GM18499 (cell line): ENCODE results near the gene TNFRSF1A.
"Not testable (repeated sequence)": the region's sequence is repeated elsewhere in the genome, so short reads cannot be mapped to it uniquely, and the experiment has no call there.

Experiments
- ATAC-seq: cut with Tn5 transposase; IDR thresholded peaks from one replicate; pipeline ENCODE4 v1.9.1; 2021; ENCODE audit warnings: moderate number of reproducible peaks; ENCODE audit not compliant: insufficient read depth, unreplicated experiment

Gene TNFRSF1A

GRCh38 chr12:6340745-6341416 lies 995 bp downstream of the TNFRSF1A start:
- no peak for ATAC-seq

GRCh38 chr12:6340032-6340638 lies 1.7 kb downstream of the TNFRSF1A start:
- no peak for ATAC-seq

DNA sequence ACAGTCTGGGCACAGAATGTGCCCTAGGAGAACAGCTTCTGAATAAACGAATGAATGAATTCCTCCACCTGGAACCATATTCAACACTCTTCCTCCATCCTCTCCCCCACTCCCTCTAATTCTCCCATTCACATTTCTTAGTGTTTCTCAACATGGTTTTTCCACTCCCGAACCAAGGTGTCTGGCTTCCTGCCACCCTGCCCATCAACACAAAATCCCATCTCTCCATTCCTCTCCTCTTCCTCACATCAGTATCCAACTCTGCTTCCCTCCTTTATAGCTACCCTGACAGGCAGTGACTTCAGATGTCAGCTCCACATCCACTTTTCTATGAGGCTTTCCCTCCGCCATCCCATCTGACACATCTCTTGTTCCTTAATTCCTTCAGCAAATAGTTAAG lies 2.9 kb downstream of the TNFRSF1A start:
- ATAC-seq = no peak

- not testable (repeated sequence) for ATAC-seq
Observed at GRCh38 chr12:6338536-6338935, 3.3 kb downstream of the TNFRSF1A start.

DNA sequence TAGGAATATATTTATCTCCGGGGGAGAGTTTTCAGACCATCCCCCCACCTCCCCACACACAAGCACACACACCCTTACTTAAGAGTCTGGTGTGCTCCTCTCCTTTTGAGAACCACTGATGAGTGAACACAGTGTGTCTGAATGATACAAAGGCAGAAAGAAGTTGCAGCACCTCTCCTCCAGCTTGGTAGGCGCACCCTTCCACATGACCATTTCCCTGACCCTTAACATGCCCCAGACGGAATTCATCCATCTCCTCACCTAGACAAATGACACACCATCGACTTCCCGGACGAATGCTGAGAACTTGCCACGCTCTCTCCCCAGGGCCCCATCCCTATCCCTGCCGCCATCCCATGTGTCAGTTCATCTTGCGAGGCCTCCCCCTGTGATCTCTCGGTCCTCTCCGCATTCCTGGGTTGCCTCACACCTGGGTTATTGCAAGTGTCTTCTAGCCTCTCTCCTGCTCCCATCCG lies 3.9 kb downstream of the TNFRSF1A start:
- ATAC-seq = no peak

- ATAC-seq = no peak
Observed at GRCh38 chr12:6336889-6337853, 4.7 kb downstream of the TNFRSF1A start.

DNA sequence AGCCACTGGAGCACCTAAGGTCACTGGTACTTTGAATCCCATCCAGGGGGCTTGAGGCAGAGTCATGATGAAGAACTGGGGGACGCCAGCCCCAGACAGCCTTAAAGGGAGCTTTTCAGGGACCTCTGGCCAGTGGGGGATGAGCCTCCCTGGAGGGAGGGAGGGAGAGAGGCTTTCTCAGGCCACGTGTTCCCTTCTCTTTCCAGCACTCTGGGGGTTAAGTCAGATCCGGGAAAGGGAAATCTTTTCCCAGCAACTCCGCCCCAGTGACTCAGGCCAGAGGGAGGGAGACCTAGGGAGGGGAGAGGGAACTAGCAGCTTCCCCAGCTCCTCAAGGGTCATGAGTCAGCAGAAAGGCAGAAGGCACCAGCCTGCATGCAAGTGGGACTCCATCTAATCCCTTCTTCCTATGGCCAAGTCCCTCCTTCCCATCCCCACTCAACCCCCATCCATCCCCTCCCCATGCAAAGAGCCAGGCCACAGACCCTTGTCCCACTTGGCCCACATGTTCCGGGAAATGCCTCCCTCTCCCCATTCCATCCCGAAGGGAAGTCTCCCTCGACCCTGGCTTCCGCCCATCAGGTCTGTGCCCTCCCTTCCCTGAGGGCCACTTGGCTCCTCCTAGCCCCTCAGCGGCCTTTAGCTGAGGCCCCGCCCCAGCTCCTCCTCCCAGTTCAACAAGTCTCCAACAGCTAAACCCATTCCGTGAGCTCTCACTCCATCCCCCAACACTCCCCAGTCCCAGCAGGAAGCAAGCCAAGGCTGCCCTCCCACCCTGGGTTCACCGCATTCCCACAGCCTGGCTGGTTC lies 5.6 kb downstream of the TNFRSF1A start:
- ATAC-seq = no peak

DNA sequence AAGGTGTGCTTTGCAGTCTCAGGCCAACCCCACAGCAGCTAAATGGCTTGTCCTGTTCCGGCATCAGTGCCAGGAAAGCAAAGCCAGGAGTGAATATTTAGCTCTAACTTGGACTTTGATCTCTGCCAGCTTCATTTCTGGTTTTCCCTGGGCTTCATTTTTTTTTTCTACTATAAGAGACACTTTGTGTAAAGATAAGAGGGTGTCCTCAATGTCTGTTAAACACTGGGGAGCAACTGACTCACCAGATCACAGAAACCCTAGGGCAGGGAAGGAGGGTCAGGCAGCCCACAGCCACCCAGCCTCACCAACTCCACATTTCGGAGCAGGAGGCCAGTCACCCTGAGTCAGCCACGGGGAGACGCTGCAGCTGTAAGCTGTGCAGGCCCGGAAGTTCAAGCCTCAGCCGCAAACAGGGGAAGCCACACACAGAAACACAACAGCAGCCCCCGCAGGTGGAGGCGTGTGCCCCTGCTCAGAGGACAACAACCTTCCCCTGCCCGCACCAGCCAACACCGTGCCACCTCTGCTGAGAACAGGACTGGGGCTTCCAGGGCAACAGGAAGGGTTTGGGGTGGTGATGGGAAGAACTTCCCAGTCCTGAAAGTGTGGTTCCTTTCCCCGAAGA lies 6.3 kb downstream of the TNFRSF1A start:
- ATAC-seq = peak; percentile 39

GRCh38 chr12:6334940-6335450 lies 6.9 kb downstream of the TNFRSF1A start:
- ATAC-seq = no peak

- no peak for ATAC-seq
Observed at GRCh38 chr12:6334359-6334758, 7.5 kb downstream of the TNFRSF1A start.

DNA sequence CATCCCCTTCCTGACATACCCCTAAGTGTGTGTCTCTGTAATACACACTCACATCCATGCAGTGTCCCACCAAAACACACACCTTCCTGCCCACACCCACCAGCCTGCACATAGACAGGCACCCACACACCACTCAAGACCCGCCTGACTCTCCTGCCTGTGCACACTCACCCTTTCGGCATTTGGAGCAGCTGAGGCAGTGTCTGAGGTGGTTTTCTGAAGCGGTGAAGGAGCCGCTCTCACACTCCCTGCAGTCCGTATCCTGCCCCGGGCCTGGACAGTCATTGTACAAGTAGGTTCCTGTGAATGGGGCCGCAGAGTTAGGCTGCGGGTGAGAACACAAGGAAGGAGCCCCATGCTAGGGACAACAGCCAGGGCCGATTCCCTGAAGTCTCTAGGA lies 8.3 kb downstream of the TNFRSF1A start:
- ATAC-seq = no peak

GRCh38 chr12:6333029-6333428 lies 8.8 kb downstream of the TNFRSF1A start:
- ATAC-seq = no peak

DNA sequence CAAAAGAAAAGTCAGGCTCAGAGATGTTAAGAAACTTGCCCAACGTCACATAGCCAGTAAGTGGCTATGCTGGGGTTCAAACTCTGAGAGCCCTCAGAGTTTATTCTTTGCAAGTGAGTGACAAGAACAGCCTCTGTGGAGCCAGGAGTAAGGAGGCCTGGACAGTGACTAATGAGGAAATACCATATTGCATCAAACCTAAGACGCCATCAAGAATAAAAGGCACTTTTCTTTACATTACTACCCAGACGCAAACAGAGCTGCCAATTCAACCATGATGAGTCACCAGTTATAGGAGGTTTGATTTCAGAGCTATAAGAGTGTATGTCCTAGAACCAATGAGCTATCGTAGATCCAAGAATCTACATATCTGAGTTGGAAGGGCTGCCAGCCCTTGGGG lies 9.4 kb downstream of the TNFRSF1A start:
- no peak for ATAC-seq

- no peak for ATAC-seq
Observed at GRCh38 chr12:6330999-6331714, 10.7 kb downstream of the TNFRSF1A start.

DNA sequence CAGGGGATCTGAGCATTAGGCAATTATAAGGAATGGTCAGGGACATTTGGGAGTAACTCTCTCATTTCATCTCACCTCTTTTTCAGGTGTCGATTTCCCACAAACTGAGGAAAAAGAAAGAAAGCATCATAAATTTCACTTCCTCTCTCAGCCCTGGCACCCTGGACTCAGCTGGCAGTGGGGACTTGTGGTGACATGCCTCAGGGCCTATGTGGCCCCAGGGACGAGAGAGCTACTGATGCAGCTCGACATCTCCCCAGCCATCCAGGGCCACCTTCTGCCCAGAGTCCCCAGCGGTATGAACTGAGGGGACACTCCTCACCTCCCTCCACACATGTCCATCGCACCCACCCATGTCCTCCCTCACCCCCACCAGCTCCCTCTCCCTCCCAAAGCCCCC lies 11.7 kb downstream of the TNFRSF1A start:
- ATAC-seq = no peak

DNA sequence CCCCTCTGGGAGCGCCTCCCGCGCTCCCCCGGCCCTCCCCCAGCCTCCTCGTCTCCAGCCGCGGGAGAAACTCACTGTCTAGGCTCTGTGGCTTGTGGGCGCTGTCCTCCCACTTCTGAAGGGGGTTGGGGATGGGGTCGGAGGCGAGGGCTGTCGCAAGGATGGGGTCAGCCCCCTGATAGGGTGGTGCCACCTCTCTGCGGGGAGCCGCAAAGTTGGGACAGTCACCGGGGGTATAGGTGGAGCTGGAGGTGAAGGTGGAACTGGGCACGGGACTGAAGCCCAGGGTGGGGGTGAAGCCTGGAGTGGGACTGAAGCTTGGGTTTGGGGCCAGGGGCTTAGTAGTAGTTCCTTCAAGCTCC lies 12.2 kb downstream of the TNFRSF1A start:
- no peak for ATAC-seq

GRCh38 chr12:6328945-6329702 lies 12.8 kb downstream of the TNFRSF1A start:
- ATAC-seq = no peak

DNA sequence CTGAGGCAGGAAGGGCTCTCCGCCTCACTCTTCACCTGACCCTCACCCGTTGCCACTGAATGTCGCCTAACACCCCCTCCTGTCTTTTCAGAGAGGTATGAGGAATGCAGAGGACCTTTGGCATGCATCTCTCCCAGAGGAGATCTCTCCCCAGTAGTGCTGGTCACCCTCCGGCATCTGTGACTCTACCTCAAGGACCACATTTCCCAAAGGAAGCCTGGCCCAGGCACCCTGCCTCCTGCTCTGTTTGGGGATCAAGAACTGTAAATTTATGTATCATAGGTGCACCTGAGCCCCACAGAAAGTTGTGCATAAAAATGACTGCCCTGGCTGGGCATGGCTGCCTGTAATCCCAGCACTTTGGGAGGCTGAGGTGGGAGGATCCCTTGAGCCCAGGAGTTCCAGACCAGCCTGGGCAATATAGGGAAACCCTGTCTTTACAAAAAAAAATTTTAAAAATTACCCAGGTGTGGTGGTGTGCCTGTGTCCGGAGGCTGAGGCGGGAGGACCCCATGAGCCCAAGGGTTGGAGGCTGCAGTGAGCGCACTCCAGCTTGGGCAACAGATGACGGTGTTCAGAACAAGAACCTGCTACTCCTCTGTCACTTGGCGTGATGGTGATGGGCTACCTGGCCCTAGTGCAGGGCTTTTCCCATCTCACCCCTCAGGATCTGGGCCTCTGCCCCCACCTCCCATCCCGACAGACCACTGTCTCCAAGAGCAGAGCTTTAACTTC lies 13.7 kb downstream of the TNFRSF1A start:
- no peak for ATAC-seq
